Activated CD8-positive, alpha-beta memory T cell treated with anti-CD3 and anti-CD28 coated beads for 36 hours (primary cell): ENCODE measurements around the gene MYH8. TPM values are rescaled to one million over a fixed set of nuclear protein-coding genes. Genes with fewer than 3 reads are reported as not detected.

Experiments
- CTCF ChIA-PET: fragments of 350-600 bp; sonication (Branson Sonifier 250); formaldehyde crosslinking; loops from one replicate; lab custom pipeline; 2021; ENCODE audit warnings: antibody characterized with exemption; lab: Charles Lee
- POLR2A ChIA-PET: fragments of 350-600 bp; sonication (Branson Sonifier 250); formaldehyde crosslinking; loops from one replicate; lab custom pipeline; 2021; ENCODE audit warnings: antibody characterized with exemption; lab: Charles Lee
- total RNA-seq, 2 experiments: library from RNA; stranded (reverse); gene quantifications; one replicate each; pipeline ENCODE4 v1.2.3, GENCODE V29; 2021

MYH8 gene
- total RNA-seq, 2 experiments from 2014 or later, result not detected

GRCh38 chr17:10392880-10393279 is 28.9 kb downstream of the MYH8 start:
- ChIA-PET CTCF (no interaction called here), POLR2A (no interaction called here)

GRCh38 chr17:10385871-10386270 is 35.9 kb downstream of the MYH8 start:
- POLR2A ChIA-PET, result no interaction called here
- CTCF ChIA-PET, result no interaction called here

- POLR2A ChIA-PET, result no interaction called here
- CTCF ChIA-PET, result no interaction called here
Observed at GRCh38 chr17:10384175-10384574, 37.6 kb downstream of the MYH8 start.

- POLR2A ChIA-PET, result no interaction called here
- CTCF ChIA-PET, result no interaction called here
Observed at GRCh38 chr17:10380631-10381408, 40.9 kb downstream of the MYH8 start.

DNA sequence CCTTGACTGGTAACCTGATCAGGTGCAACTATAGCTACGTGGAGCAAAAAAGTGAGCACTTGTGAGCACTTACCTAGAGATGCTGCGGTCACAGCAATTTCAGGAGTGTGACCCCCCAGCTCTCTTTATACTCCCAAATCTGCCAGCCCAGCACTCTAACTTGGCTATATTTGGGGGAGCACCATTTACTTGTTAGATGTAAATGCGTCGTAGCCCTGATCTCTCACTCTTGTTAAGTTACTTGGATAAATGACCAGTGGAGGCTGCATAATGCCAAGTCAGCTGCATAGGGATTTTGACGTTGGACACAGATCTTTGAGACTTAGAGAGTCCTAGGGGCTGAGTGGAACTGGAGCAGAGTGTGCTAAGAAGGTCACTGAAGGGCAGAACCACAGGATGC is 48.8 kb downstream of the MYH8 start, which contains the start of gene MYH13:
MYH13 (minus strand) TSS at position 101 of the 400 bp plus-strand sequence. CDS start 8,476 bp downstream, outside the sequence.
- ChIA-PET CTCF (no interaction called here), POLR2A (no interaction called here)

DNA sequence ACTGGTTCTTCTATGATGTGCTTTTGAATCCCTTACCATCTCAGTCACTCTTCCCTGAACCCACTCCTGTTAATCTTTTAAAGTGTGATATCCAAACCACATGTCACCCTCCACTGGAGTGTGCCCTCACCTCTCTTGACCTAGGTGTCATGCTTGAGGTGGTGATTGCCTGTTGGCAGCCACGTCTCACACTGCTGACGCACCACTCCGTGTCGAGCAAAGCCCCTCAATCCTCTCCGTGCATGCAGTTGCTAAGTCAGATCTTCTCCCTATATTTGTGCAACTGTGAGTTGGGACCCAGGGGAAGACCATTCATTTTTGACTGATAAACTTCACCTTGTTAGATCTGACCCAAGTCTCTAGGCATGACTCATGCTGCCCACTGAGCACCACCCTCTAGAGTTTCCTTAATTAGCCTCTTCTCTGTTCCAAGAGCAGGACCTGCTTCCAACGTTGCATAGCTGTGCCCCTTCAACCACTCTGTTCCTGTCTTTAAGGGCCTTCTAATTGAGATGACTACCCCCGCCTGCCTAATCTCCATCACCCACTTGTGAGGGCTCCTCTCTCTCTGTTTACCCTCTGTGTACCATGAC is 51.6 kb downstream of the MYH8 start:
- CTCF ChIA-PET, result no interaction called here
- POLR2A ChIA-PET, result no interaction called here

DNA sequence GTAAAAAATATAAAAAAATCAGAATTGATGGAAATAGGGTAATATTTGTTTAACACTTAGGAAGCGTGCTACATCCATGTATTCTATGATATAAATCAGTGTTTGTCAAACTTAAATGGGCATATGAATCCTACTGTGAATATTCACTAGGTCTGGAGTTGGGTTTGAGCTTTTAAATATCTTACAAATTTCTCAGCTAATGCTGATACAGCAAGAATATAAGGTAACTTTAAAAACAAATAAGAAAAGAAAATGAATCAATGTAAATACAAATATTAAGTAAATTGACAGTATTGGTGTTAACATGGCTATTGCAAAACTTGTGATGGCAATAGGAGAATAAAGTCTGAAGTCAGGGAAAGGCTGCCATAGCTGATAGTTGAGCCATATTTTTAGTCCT is 52.5 kb downstream of the MYH8 start:
- POLR2A ChIA-PET, result no interaction called here
- CTCF ChIA-PET, result interaction anchor here (0.6 kb wide), 1 partner anchor 16 kb away, joined by 3 read pairs; no protein-coding TSS in a partner anchor

DNA sequence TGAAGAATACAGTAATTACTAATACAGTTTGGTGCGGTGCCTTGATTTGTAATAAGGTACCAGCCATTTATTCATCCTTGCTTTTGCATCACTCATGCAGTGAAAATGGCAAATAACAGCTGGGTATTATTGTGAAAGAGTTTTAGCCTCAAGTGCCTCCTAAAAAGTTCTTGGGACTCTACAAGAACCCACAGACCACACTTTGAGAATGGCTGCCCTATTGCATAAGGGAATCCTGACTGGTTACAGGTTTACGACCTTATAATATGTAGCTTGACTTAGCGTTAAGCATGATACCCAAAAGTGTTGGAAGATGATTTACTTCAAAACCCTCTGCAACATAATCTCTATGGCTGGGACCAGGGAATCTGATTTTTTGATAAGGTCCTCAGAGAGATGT is 53.2 kb downstream of the MYH8 start:
- ChIA-PET POLR2A (no interaction called here), CTCF (no interaction called here)

DNA sequence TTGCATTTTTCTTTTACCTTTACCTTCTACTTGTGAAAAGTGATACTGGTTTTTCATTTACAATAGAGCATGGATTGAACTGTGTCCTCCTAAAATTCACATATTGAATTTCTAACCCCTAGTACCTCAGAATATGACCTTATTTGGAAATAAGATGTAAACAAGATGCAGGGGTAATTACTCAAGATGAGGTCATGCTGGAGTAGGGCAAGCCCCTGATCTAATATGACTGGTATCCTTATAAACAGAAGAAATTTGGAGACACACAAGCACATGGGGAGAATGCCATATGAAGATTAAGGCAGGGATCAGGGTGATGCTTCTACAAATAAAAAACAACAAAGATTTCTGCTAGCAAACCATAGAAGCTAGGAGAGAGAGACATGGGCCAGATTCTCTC is 61.2 kb downstream of the MYH8 start:
- CTCF ChIA-PET, result no interaction called here
- POLR2A ChIA-PET, result no interaction called here

DNA sequence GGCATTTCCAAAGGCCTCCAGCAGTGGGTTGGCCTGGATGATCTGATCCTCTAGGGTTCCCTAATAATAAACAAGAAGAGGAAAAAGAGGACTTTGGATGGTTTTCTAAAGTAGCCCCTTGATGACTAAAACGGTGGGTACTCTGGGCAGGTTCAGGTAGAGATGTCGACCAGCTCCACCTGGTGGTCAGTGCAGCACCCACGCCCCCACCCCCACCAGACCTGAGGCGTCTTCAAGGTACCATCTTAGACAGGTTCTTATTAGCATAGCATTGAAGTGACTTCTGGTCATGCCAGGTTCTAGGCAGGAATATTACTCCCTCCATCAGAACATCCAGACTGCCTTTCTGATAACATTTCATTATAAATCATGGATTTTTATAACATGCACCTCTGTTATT is 64.0 kb downstream of the MYH8 start:
- CTCF ChIA-PET, result no interaction called here
- POLR2A ChIA-PET, result no interaction called here

DNA sequence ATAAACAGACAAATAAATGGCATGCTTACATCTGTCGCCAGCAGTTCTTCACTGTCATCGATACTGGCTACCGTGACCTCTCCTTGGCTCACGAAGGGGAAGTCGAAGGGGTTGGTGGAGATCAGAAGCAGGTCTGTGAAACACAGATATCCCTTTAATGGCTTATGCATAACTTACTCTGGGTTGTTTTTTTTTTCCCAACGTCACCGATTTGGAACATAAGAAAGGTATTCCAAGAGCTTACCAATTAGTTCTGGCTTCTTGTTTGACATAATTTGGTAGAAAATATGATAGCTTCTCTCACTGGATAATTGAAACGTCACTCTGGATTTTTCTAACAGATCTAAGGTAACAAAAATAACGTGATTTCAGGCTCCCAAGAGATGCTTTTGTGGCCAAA is 67.1 kb downstream of the MYH8 start:
- ChIA-PET CTCF (no interaction called here), POLR2A (no interaction called here)

DNA sequence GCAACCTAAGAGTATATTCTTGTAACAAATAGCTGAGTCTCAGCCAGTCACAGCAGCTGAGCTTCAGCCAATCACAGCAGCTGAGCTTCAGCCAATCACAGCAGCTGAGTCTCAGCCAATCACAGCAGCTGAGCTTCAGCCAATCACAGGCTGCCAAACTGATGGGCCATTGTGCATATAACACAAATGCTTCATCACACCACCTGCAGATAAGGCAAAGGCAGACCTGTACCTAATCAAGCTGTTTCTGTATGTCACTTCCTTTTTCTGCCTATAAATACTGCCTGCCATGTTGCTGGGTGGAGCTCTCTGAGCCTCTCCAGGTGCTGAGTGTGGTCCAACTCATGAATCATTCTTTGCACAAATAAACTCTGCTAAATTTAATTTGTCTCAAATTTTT is 68.9 kb downstream of the MYH8 start:
- CTCF ChIA-PET, result no interaction called here
- POLR2A ChIA-PET, result no interaction called here

DNA sequence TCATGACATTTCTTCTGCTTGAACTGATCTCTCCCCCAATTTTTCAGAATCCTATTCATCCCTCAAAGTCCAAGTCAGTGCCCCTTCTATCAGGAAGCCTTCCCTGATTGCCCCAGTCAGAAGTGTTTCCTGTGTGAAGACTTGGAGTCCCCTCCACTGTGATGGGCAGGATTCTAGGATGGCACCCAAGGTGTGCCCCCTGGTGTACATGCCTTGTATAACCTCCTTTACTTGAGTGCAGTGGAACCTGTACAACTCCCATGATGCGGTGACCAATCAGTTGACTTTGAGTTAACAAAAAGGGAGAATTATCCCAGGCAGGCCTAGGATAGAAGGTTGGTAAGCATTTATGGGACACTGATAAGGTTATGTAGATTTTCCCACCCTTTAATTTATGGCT is 72.3 kb downstream of the MYH8 start:
- CTCF ChIA-PET, result no interaction called here

GRCh38 chr17:10344816-10345215 is 76.9 kb downstream of the MYH8 start:
- ChIA-PET POLR2A (no interaction called here), CTCF (no interaction called here)

More for the DNA sequence above, 72.3 kb downstream of the MYH8 start:
- POLR2A ChIA-PET, result no interaction called here

Other genes with a start within 250 kb of the MYH8 start
- gene GAS7, start 223.3 kb downstream of the MYH8 start, total RNA-seq, result 1 to 10 TPM; 1.3 to 1.5 TPM
- not detected for gene MYH13, start 48.9 kb downstream of the MYH8 start, total RNA-seq
- not detected for gene MYH4, start 47.6 kb upstream of the MYH8 start, total RNA-seq
- gene MYH1, start 96.6 kb upstream of the MYH8 start, total RNA-seq, result not detected
- not detected for gene MYH2, start 127.7 kb upstream of the MYH8 start, total RNA-seq
- 1 to 10 TPM; 3.4 to 3.5 TPM for gene MYH3, start 235.4 kb upstream of the MYH8 start, total RNA-seq